SU-DHL-6 (cell line): Measurements from ENCODE around the gene HECW1.

Source experiments
- H2AFZ ChIP-seq: fragments of 200-600 bp; sonication (generic); 2 replicates; pipeline ENCODE4 v1.6.1; 2014; ENCODE audit warnings: low read depth, mild to moderate bottlenecking, moderate library complexity, mixed read lengths, antibody characterized with exemption, low read length; ENCODE audit not compliant: severe bottlenecking
- H3F3A ChIP-seq: fragments of 200-600 bp; shearing (Covaris generic); 2 replicates; pipeline ENCODE4 v1.6.0; 2016; ENCODE audit warnings: antibody characterized with exemption, mild to moderate bottlenecking; ENCODE audit not compliant: insufficient read depth
- H3K27ac ChIP-seq: fragments of 200-600 bp; sonication (generic); 2 replicates; pipeline ENCODE4 v1.5.1; 2016; ENCODE audit warnings: low read depth, mild to moderate bottlenecking, low read length, moderate library complexity, mixed read lengths
- H3K27me3 ChIP-seq: fragments of 200-600 bp; sonication (generic), shearing (Covaris generic); 2 replicates; pipeline ENCODE4 v1.6.0; 2014; ENCODE audit warnings: mild to moderate bottlenecking, low read length
- H3K36me3 ChIP-seq: fragments of 200-600 bp; sonication (generic); 2 replicates; pipeline ENCODE4 v1.6.1; 2014; ENCODE audit warnings: mild to moderate bottlenecking, low read length, mixed read lengths
- H3K4me2 ChIP-seq: fragments of 300-600, 200-600 bp; shearing (Covaris generic), sonication (generic); 2 replicates; pipeline ENCODE4 v1.6.0; 2014; ENCODE audit warnings: low read length, low read depth, mild to moderate bottlenecking; ENCODE audit not compliant: poor library complexity, severe bottlenecking
- H3K4me3 ChIP-seq: fragments of 200-600 bp; sonication (generic); 2 replicates; pipeline ENCODE4 v1.5.1; 2014; ENCODE audit warnings: antibody characterized with exemption, low read length, mild to moderate bottlenecking, mixed read lengths; ENCODE audit not compliant: insufficient read depth, poor library complexity, severe bottlenecking
- H3K79me2 ChIP-seq: fragments of 200-600 bp; sonication (generic); 2 replicates; pipeline ENCODE4 v1.6.1; 2014; ENCODE audit warnings: mild to moderate bottlenecking, low read length, moderate library complexity; ENCODE audit not compliant: insufficient read depth
- H3K9ac ChIP-seq: fragments of 200-600 bp; sonication (generic); 2 replicates; pipeline ENCODE4 v1.7.0; 2014; ENCODE audit warnings: mild to moderate bottlenecking, low read length
- H3K9me2 ChIP-seq: fragments of 200-600 bp; sonication (generic); replicated peaks from 2 replicates; pipeline ENCODE4 v1.6.1; 2014; ENCODE audit warnings: low read length; ENCODE audit not compliant: insufficient read depth
- H3K9me3 ChIP-seq: fragments of 200-600 bp; sonication (generic); 2 replicates; pipeline ENCODE4 v1.6.1; 2014; ENCODE audit warnings: low read length, mixed read lengths; ENCODE audit not compliant: insufficient read depth
- H4K20me1 ChIP-seq: fragments of 200-600 bp; sonication (generic); 2 replicates; pipeline ENCODE4 v1.6.1; 2014; ENCODE audit warnings: low read depth, mild to moderate bottlenecking, antibody characterized with exemption, low read length, moderate library complexity, mixed read lengths
- EZH2phosphoT487 ChIP-seq: fragments of 200-600 bp; sonication (generic), shearing (Covaris generic); conservative IDR thresholded peaks from 2 replicates; pipeline ENCODE4 v1.6.1; 2018; ENCODE audit warnings: mild to moderate bottlenecking, antibody characterized with exemption, low read length, moderate library complexity, mixed read lengths
- TF ChIP-seq, protein P1 (sequence below): fragments of 200-600 bp; sonication (generic); IDR thresholded peaks from one replicate; pipeline ENCODE4 v1.5.1; 2017; ENCODE audit warnings: antibody characterized with exemption, mild to moderate bottlenecking, low read length, moderate library complexity; ENCODE audit not compliant: insufficient read depth, poor library complexity, severe bottlenecking

The HECW1 gene

DNA sequence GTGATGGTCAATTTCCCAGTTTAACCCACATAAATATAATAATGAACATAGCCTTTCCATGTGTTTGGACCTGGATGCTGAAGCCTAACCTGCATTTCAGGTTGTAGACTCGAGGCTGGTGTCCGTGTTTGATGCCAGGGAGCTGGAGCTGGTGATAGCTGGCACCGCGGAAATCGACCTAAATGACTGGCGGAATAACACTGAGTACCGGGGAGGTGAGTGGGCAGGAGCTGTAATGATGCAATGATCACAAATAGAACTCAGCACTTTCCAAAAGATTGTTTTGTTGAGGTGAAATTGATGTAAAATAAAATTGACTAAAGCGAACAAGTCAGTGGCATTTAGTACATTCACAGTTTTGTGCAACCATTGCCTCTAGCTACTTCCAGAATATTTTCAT, 439.7 kb downstream of the HECW1 start:
- H3K4me3 ChIP-seq: no peak overlapping the region
- H4K20me1 ChIP-seq: no peaks in the 10 kb centered on the region
- H3K27me3 ChIP-seq: no peaks in the 10 kb centered on the region
- H3F3A ChIP-seq: no peaks in the 10 kb centered on the region
- H2AFZ ChIP-seq: no peak overlapping the region
- H3K27ac ChIP-seq: no peak overlapping the region
- H3K9ac ChIP-seq: no peak overlapping the region
- TF ChIP-seq, protein P1, sequence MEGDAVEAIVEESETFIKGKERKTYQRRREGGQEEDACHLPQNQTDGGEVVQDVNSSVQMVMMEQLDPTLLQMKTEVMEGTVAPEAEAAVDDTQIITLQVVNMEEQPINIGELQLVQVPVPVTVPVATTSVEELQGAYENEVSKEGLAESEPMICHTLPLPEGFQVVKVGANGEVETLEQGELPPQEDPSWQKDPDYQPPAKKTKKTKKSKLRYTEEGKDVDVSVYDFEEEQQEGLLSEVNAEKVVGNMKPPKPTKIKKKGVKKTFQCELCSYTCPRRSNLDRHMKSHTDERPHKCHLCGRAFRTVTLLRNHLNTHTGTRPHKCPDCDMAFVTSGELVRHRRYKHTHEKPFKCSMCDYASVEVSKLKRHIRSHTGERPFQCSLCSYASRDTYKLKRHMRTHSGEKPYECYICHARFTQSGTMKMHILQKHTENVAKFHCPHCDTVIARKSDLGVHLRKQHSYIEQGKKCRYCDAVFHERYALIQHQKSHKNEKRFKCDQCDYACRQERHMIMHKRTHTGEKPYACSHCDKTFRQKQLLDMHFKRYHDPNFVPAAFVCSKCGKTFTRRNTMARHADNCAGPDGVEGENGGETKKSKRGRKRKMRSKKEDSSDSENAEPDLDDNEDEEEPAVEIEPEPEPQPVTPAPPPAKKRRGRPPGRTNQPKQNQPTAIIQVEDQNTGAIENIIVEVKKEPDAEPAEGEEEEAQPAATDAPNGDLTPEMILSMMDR: no peak
- no peak for TF ChIP-seq EZH2phosphoT487
- H3K9me3 ChIP-seq: no peaks in the 10 kb centered on the region
- H3K79me2 ChIP-seq: no peaks in the 10 kb centered on the region
- H3K9me2 ChIP-seq: no peaks in the 10 kb centered on the region
- no peaks in the 10 kb centered on the region for H3K36me3 ChIP-seq
- no peak overlapping the region for H3K4me2 ChIP-seq

- Histone ChIP-seq H3K27ac (no peak overlapping the region), H3K4me2 (no peak overlapping the region), H3K9me2 (no peaks in the 10 kb centered on the region), H3K9ac (no peak overlapping the region), H3K36me3 (no peaks in the 10 kb centered on the region), H2AFZ (no peak overlapping the region), H3K4me3 (no peak overlapping the region), H3F3A (no peaks in the 10 kb centered on the region), H3K9me3 (no peaks in the 10 kb centered on the region), H3K27me3 (no peaks in the 10 kb centered on the region), H4K20me1 (no peaks in the 10 kb centered on the region), H3K79me2 (no peaks in the 10 kb centered on the region)
- TF ChIP-seq, protein P1: no peak
- no peak for TF ChIP-seq EZH2phosphoT487
Observed at GRCh38 chr7:43553999-43554398, 441.6 kb downstream of the HECW1 start.

DNA sequence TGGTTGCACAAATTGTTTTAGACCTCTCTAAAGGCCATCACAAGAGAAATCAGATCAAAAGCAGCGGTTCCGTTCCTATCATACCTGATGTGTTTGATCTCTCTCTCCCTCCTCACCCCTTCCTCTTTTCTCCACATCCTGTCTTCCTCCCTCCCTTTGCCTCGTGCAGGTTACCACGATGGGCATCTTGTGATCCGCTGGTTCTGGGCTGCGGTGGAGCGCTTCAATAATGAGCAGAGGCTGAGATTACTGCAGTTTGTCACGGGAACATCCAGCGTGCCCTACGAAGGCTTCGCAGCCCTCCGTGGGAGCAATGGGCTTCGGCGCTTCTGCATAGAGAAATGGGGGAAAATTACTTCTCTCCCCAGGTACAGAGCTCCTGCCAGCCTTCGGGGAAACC, 442.0 kb downstream of the HECW1 start:
- H3K4me2 ChIP-seq: no peak overlapping the region
- no peaks in the 10 kb centered on the region for H3K79me2 ChIP-seq
- H3F3A ChIP-seq: no peaks in the 10 kb centered on the region
- no peaks in the 10 kb centered on the region for H3K36me3 ChIP-seq
- no peak overlapping the region for H3K9ac ChIP-seq
- no peak overlapping the region for H3K4me3 ChIP-seq
- TF ChIP-seq, protein P1: no peak
- TF ChIP-seq EZH2phosphoT487: no peak
- H3K9me3 ChIP-seq: no peaks in the 10 kb centered on the region
- no peaks in the 10 kb centered on the region for H4K20me1 ChIP-seq
- no peak overlapping the region for H3K27ac ChIP-seq
- H3K9me2 ChIP-seq: no peaks in the 10 kb centered on the region
- H2AFZ ChIP-seq: no peak overlapping the region
- no peaks in the 10 kb centered on the region for H3K27me3 ChIP-seq
